ENCODE results near the gene TRIP10. TPM values are rescaled to one million over a fixed set of nuclear protein-coding genes. Genes with fewer than 3 reads are reported as not detected.

TRIP10 gene
- total and polyA plus RNA-seq, 2 of the 13 experiments (the other 11 are each of a cell fraction or from before 2014, with no cell fraction given): 32.5 to 33.2 TPM

GRCh38 chr19:6725513-6726231 lies 13.8 kb upstream of the TRIP10 start (continued):
- TF ChIP-seq CEBPG (CRISPR knock-in tag; IDR thresholded peaks at IDR 0.05) (peak; percentile 3; the same call in 1 of the 2 replicates), ZNF598 (CRISPR knock-in tag; IDR thresholded peaks at IDR 0.05; ENCODE audit: borderline replicate concordance) (peak; percentile 61; the same call in 1 of the 2 replicates), SKIL (CRISPR knock-in tag; IDR thresholded peaks at IDR 0.05; ENCODE audit: borderline replicate concordance) (no peak), MYNN (CRISPR knock-in tag; IDR thresholded peaks at IDR 0.05; ENCODE audit: low read depth) (no peak), ZXDC (CRISPR knock-in tag; IDR thresholded peaks at IDR 0.05) (peak; percentile 35; the same call in 1 of the 2 replicates), ELK4 (CRISPR knock-in tag; IDR thresholded peaks at IDR 0.05; ENCODE audit: borderline replicate concordance) (no peak), POLR2G (IDR thresholded peaks at IDR 0.05; ENCODE audit: low read depth, low read length) (0 out of 2 replicates have a peak, but pooled peaks have one; percentile 55), TBP (CRISPR knock-in tag; IDR thresholded peaks at IDR 0.05) (no peak), ZBTB44 (CRISPR knock-in tag; IDR thresholded peaks at IDR 0.05) (no peak), ZNF205 (CRISPR knock-in tag; IDR thresholded peaks at IDR 0.05) (peak; percentile 99), ZNF263 (CRISPR knock-in tag; IDR thresholded peaks at IDR 0.05) (0 out of 2 replicates have a peak, but pooled peaks have one; percentile 23), ZNF563 (CRISPR knock-in tag; IDR thresholded peaks at IDR 0.05) (0 out of 2 replicates have a peak, but pooled peaks have one; percentile 20), PBX2 (CRISPR knock-in tag; IDR thresholded peaks at IDR 0.05) (no peak), ZNF609 (CRISPR knock-in tag; IDR thresholded peaks at IDR 0.05; ENCODE audit: borderline replicate concordance) (peak; percentile 34; the same call in 1 of the 2 replicates)

Data from HepG2 (cell line).